ENCODE data around the gene SOHLH1. TPM values are rescaled to one million over a fixed set of nuclear protein-coding genes. Genes with fewer than 3 reads are reported as not detected.

SOHLH1 gene
- total and polyA plus RNA-seq, 2 of the 13 experiments (the other 11 are each of a cell fraction or from before 2014, with no cell fraction given), result 0.15 TPM

DNA sequence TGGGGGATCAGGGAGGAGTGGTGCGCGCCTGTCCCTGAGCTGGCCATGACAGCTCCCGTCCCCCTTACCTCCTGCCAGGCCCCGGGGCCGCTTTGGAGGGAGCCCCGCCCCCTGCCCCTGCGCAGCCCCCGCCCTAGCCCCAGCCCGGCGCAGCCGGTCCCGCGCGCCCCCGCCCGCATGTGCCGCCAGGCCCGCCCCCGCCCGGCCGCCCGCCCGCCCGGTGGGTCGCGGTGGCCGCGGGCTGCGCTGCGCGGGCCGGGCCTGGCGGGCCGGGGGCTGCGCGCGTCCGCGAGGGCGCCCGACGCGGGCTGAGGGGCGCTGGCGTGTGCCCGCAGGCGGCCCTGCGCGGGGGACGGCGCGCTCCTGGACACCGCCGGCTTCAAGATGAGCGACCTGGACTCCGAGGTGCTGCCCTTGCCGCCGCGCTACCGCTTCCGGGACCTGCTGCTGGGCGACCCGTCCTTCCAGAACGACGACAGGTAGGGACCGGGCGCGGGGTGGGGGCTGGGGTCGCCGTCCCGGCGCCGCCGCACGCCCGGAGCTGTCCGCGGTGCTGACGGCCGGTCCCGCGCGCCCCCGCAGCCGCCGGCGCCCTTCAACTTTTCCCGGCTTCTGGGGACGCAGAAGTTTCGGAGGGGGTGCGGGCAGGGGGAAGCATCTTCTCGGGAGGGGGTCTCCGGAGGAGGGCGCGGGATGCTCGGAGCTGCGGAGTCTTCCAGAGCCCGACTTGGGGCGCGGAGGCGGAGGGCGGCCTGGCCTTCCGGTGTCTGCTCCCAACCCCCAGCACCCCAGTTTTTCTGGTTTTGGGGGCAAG is 15.2 kb upstream of the SOHLH1 start:
- no peaks in the 10 kb centered on the region for H3K79me2 ChIP-seq (ENCODE audit: insufficient read depth, low read length)
- intact Hi-C loops (cut with micrococcal nuclease; ENCODE audit: unreplicated experiment) (no loop called here), in situ Hi-C loops (cut with HindIII; ENCODE audit: extremely low pct_ligation_motif_present, low pct_unique_long_range_greater_than_20kb) (no loop called here)
- peaks cover 10% of the 10 kb centered on the region; the same call in 1 of the 2 replicates for H4K20me1 ChIP-seq (ENCODE audit: insufficient read depth, low read length)
- TF ChIP-seq ATRX (CRISPR knock-in tag; IDR thresholded peaks at IDR 0.05; ENCODE audit: borderline replicate concordance), result no peak
- no peak for TF ChIP-seq ZNF510 (CRISPR knock-in tag; IDR thresholded peaks at IDR 0.05; ENCODE audit: low read depth)
- TF ChIP-seq ZNF776 (CRISPR knock-in tag; IDR thresholded peaks at IDR 0.05), result no peak
- TF ChIP-seq, protein P1, sequence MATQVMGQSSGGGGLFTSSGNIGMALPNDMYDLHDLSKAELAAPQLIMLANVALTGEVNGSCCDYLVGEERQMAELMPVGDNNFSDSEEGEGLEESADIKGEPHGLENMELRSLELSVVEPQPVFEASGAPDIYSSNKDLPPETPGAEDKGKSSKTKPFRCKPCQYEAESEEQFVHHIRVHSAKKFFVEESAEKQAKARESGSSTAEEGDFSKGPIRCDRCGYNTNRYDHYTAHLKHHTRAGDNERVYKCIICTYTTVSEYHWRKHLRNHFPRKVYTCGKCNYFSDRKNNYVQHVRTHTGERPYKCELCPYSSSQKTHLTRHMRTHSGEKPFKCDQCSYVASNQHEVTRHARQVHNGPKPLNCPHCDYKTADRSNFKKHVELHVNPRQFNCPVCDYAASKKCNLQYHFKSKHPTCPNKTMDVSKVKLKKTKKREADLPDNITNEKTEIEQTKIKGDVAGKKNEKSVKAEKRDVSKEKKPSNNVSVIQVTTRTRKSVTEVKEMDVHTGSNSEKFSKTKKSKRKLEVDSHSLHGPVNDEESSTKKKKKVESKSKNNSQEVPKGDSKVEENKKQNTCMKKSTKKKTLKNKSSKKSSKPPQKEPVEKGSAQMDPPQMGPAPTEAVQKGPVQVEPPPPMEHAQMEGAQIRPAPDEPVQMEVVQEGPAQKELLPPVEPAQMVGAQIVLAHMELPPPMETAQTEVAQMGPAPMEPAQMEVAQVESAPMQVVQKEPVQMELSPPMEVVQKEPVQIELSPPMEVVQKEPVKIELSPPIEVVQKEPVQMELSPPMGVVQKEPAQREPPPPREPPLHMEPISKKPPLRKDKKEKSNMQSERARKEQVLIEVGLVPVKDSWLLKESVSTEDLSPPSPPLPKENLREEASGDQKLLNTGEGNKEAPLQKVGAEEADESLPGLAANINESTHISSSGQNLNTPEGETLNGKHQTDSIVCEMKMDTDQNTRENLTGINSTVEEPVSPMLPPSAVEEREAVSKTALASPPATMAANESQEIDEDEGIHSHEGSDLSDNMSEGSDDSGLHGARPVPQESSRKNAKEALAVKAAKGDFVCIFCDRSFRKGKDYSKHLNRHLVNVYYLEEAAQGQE (IDR thresholded peaks at IDR 0.05; ENCODE audit: borderline replicate concordance in 1 of 2, low read depth in 1 of 2, low read length in 2 of 2), result peak; percentile 83 to 89
- no peak for FAIRE-seq
- H3K36me3 ChIP-seq (replicated peaks in 1 of 2; ENCODE audit: control insufficient read depth in 1 of 2, insufficient read depth in 2 of 2, low read length in 2 of 2), result no peaks in the 10 kb centered on the region
- H3K9ac ChIP-seq (ENCODE audit: insufficient read depth, low read depth, low read length), result no peak overlapping the region
- no peaks in the 10 kb centered on the region for H3K4me1 ChIP-seq (ENCODE audit: insufficient read depth, low read length)
- ChIA-PET POLR2A (no interaction called here), CTCF (ENCODE audit: low intra/inter-chr PET ratio, low total read pairs) (no interaction called here)
- peaks cover 16 to 73% of the 10 kb centered on the region in 2 experiments; a peak in 4 of 5 replicates for H3K27me3 ChIP-seq (ENCODE audit: control insufficient read depth in 1 of 2, insufficient read depth in 2 of 2, low read length in 2 of 2)
- DNase-seq (ENCODE audit: low spot score), result no peak
- H3K4me2 ChIP-seq (ENCODE audit: low read depth, low read length), result no peak overlapping the region
- no peak overlapping the region for H2AFZ ChIP-seq (ENCODE audit: low read length)
- H3K4me3 ChIP-seq (replicated peaks in 1 of 3; ENCODE audit: insufficient read depth in 1 of 3, low read depth in 2 of 3, low read length in 3 of 3), result no peak overlapping the region
- no peaks in the 10 kb centered on the region for H3K9me3 ChIP-seq (ENCODE audit: low read length)
- no peak overlapping the region for H3K27ac ChIP-seq (ENCODE audit: extremely low read length, insufficient read depth, low read length)
- ATAC-seq, result no peak
- BruUV-seq (replicated peaks), result no TSS peak
- WGBS (ENCODE audit: low lambda C conversion rate), result 27% methylated on average over 3 of the region's 103 CpGs

All from HepG2 (cell line).